ENCODE data around the gene IPPK. TPM values are rescaled to one million over a fixed set of nuclear protein-coding genes. Genes with fewer than 3 reads are reported as not detected.

The IPPK gene
- total RNA-seq, 1 donor from 2014 or later: 17.2 TPM

GRCh38 chr9:92655896-92656536, 13.9 kb downstream of the IPPK start:
- DNase-seq: no peak

GRCh38 chr9:92655366-92655765, 14.6 kb downstream of the IPPK start:
- no peak for DNase-seq

GRCh38 chr9:92654481-92655301, 15.2 kb downstream of the IPPK start:
- DNase-seq: no peak

GRCh38 chr9:92652461-92652860, 17.5 kb downstream of the IPPK start:
- no peak for DNase-seq

GRCh38 chr9:92650839-92651621, 18.9 kb downstream of the IPPK start:
- no peak for DNase-seq

- DNase-seq: no peak
Measured at GRCh38 chr9:92650296-92650695, 19.6 kb downstream of the IPPK start.

- DNase-seq: no peak
Measured at GRCh38 chr9:92649007-92649406, 20.9 kb downstream of the IPPK start.

- no peak for DNase-seq
Measured at GRCh38 chr9:92648474-92648971, 21.4 kb downstream of the IPPK start.

- no peak for DNase-seq
Measured at GRCh38 chr9:92647671-92648473, 22.1 kb downstream of the IPPK start.

- DNase-seq: no peak
Measured at GRCh38 chr9:92645041-92645440, 24.9 kb downstream of the IPPK start.

GRCh38 chr9:92644278-92644677, 25.7 kb downstream of the IPPK start:
- no peak for DNase-seq

GRCh38 chr9:92642564-92642963, 27.4 kb downstream of the IPPK start:
- DNase-seq: no peak

- no peak for DNase-seq
Measured at GRCh38 chr9:92642041-92642451, 27.9 kb downstream of the IPPK start.

- no peak for DNase-seq
Measured at GRCh38 chr9:92641092-92641809, 28.7 kb downstream of the IPPK start.

GRCh38 chr9:92640398-92641091, 29.4 kb downstream of the IPPK start:
- DNase-seq: no peak

- no peak for DNase-seq
Measured at GRCh38 chr9:92639791-92640271, 30.1 kb downstream of the IPPK start.

GRCh38 chr9:92639124-92639523, 30.8 kb downstream of the IPPK start:
- no peak for DNase-seq

- DNase-seq: no peak
Measured at GRCh38 chr9:92638621-92639101, 31.3 kb downstream of the IPPK start.

- DNase-seq: no peak
Measured at GRCh38 chr9:92637886-92638620, 31.9 kb downstream of the IPPK start.

- no peak for DNase-seq
Measured at GRCh38 chr9:92637326-92637725, 32.6 kb downstream of the IPPK start.

All from skin of body (tissue), 2 donors.